GM19238 (cell line): ENCODE results near the gene CRYAA.
"Not testable (repeated sequence)": the region's sequence is repeated elsewhere in the genome, so short reads cannot be mapped to it uniquely, and the experiment has no call there.

ENCODE experiments used
- DNase-seq: peaks from one replicate; pipeline ENCODE4 v3.0.0; 2011; ENCODE audit warnings: low spot score; ENCODE audit not compliant: insufficient read length

CRYAA gene

DNA sequence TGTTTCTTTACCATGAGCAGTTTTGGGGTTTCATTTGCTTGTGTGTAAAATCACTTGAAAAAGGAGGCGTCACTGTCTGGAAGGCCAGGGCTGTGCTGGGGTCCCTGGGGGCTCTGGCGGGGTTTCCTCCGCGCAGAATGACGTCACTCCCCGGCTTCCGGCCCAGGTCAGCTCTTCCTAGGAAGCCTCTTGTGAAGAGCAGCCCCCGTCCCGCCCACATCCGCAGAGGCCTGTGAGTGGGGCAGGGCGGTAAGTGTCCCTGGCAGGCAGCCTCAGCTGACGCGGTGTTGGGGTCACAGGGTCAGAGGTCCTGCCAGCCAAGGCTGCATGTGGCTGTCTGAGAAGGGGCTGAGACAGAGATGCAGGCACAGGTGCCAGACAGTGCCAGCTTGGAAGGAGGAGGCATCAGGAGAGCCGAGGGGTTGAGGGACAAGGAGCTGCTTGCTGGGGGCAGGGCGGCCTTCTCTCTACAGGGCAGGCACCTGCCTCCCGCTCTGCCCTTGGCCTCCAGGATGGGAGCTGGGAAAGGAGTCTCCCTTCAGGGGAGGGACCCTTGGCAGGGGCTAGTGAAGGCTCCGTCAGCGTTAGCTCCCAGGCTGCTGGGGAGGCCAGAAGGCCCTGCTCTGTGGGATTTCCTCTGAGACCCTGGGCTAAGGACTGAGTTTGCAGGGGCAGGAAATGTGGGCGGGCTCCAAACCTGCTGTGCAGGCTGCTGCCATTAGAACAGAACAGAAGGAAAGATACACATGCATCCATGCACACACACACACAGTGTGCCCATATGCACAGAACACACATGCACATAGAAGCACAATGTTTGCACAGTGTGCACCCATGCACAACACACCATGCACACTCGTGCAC is 8.5 kb downstream of the CRYAA start:
- DNase-seq = not testable (repeated sequence)

DNA sequence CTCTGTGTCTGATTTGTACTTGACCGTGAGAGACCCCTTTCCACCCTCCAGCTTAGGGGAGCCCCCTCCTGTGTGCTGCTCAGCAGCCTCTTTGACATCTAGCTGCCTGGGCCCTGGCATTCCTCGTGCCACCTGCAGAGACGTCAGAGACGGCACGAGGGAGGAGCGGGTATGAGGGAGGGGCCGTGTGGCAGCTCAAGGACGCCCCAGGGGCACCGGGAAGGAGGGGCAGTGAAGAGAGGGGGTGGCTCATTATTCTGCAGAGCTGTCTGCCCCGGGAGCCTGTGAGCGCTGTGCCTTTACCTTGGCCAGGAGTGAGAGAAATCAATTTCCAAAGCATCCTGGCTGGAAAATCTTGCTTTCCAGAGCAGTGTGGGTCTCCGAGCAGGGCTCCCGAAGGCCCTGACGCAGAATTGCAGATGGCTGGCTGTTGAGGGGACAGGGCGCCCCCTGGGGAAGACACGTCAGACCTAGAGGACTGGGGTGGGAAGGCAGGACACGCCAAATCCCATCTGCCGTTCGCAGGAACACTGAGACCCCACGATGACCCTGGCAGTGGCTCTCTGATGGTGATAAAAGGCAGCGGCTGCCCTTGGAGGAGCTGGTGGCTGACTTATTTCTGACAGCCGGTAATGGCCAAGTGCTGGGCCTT is 9.5 kb downstream of the CRYAA start:
- not testable (repeated sequence) for DNase-seq

GRCh38 chr21:43181033-43181432 is 12.2 kb downstream of the CRYAA start:
- not testable (repeated sequence) for DNase-seq

DNA sequence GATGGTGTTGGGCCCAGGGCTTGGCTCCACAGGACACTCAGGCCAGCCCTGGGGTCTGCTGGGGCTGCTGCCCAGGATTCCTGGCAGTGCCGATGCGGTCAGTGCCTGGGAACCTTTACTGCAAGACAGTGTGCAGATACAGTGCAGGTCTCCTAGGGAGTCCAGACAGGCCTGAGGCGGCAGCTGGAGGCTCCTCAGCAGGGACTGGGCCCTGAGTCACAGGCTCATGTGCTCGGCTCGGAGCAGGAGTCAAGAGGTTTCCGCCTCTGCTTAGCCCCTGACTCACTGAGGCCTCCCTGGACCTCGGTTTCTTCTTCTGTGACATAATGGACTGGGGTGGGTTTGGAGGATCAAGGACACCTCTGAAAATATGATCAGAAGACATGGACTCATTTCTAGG is 18.5 kb downstream of the CRYAA start:
- not testable (repeated sequence) for DNase-seq

- no peak for DNase-seq
Measured at GRCh38 chr21:43187715-43188114, 18.9 kb downstream of the CRYAA start.

- no peak for DNase-seq
Measured at GRCh38 chr21:43188181-43188580, 19.4 kb downstream of the CRYAA start.

- no peak for DNase-seq
Measured at GRCh38 chr21:43188592-43189210, 19.9 kb downstream of the CRYAA start.

DNA sequence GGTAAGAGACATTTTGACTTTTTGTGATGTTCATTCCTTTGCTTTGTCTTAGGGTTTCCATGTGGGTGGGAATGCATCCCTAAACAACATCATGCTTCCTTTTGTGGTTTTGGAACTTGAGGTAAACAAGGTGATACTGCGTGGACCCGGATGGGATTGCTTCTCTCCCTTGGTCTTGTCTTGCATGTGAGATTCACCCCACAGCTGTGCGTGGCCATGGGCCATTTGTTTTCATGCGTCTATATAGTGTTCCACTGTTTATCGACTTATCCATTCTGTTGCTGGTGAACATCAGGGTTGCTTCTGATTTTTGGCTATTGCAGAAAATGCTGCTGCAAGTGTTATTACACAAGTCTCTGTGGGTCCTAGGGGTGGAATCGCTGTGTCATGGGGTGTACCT is 21.1 kb downstream of the CRYAA start:
- no peak for DNase-seq

DNA sequence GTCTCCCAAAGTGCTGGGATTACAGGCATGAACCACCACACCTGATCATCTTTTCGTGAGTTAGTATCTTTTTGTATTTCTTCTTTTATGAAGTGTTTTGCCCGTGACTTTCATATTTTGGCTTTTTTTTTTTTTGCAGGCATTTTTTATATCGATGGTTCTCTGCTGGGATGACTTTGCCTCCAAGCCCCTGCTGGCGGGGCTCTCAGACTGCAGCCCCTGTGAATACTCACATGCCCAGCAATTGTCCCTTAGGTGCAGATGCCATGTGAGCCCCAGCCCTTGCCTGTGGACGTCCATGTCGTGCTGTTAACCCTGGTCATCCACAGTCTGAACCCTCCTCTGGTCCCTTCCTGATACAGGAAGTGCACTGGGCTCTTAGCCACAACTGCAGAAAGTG is 21.7 kb downstream of the CRYAA start:
- no peak for DNase-seq

DNA sequence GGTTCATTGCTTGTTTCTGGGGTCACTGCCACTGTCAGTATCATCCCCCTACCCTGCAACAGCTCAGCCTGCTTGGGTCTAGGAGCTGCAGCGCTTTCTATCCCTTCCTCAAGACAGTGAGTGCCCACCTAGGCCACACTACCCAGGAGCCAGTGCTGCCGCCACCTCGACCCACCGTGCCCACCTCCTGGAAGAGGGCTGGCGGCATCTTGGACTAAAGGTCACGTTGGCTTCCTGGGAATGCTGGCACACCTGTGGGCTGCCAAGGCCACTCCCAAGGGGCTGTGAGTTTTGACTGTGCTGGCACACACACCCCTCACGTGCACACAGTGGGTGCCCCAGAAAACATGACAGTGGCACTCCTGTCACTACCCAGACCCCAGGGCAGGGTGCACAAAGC is 22.1 kb downstream of the CRYAA start:
- DNase-seq = no peak

- no peak for DNase-seq
Measured at GRCh38 chr21:43191521-43191920, 22.7 kb downstream of the CRYAA start.

DNA sequence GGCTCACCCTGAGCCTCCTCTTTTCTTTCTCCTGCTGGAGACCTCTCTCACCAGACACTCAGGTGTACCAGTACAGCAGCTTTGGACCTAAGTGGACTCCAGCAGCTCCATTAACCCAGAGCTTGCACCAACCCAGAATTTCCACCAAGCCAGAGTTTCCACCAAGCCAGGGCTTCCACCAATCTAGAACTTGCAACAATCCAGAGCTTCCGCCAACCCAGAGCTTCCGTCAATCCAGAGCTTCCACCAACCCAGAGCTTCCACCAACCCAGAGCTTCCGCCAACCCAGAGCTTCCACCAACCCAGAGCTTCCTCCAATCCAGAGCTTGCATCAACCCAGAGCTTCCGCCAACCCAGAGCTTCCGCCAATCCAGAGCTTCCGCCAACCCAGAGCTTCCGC is 23.2 kb downstream of the CRYAA start:
- DNase-seq = no peak

DNA sequence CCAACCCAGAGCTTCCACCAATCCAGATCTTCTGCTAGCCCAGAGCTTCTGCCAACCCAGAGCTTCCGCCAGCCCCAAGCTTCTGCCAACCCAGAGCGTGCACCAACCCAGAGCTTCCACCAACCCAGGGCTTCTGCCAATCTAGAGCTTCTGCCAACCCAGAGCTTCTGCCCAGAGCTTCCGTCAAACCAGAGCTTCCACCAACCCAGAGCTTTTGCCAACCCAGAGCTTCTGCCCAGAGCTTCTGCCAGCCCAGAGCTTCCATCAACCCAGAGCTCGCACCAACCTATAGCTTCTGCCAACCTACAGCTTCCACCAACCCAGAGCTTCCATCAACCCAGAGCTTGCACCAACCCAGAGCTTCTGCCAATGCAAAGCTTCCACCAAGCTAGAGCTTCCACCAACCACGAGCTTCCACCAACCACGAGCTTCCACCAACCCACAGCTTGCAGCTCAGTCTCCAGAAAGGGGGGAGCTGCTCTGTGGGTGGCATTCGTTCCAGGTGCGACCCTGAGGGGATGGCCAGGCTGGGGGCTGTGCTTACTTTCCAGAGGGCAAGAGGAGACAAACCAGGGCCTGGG is 23.8 kb downstream of the CRYAA start:
- no peak for DNase-seq

DNA sequence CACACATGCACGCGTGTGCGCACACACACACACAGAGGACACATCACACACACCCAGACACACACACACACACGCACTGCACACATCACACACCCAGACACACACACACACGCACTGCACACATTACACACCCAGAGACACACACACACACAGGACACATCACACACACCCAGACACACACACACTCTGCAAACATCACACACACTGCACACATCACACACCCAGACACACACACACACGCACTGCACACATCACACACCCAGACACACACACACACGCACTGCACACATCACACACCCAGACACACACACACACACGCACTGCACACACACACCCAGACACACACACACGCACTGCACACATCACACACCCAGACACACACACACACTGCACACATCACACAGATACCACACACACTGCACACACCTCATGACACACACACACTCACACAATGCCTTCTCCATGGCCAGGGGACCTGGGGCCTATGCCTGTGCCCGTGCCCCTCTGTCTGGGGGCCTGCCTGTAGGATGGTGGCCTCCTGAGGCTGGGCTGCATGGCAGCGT is 24.4 kb downstream of the CRYAA start:
- DNase-seq = no peak

GRCh38 chr21:43193651-43194302 is 25.0 kb downstream of the CRYAA start:
- DNase-seq = no peak

- no peak for DNase-seq
Measured at GRCh38 chr21:43194303-43195120, 25.7 kb downstream of the CRYAA start.

- no peak for DNase-seq
Measured at GRCh38 chr21:43195121-43196021, 26.6 kb downstream of the CRYAA start.

GRCh38 chr21:43196826-43197225 is 28.0 kb downstream of the CRYAA start:
- DNase-seq = no peak

- no peak for DNase-seq
Measured at GRCh38 chr21:43198376-43198775, 29.6 kb downstream of the CRYAA start.
